Measurements from ENCODE around the gene MEGF6.

The MEGF6 gene

GRCh38 chr1:3471356-3472087 is 139.8 kb downstream of the MEGF6 start:
- FAIRE-seq, result no peak
- DNase-seq (ENCODE audit: low spot score), result peak; percentile 74

- DNase-seq (ENCODE audit: low spot score), result no peak
- no peak for FAIRE-seq
These were observed 140.5 kb downstream of the MEGF6 start for GRCh38 chr1:3470650-3471355.

- no peak for FAIRE-seq
- no peak for DNase-seq (ENCODE audit: low spot score)
These were observed 141.3 kb downstream of the MEGF6 start for GRCh38 chr1:3469849-3470649.

- FAIRE-seq (no peak), DNase-seq (ENCODE audit: low spot score) (no peak)
These were observed 142.0 kb downstream of the MEGF6 start for GRCh38 chr1:3469104-3469848.

GRCh38 chr1:3468236-3469103 is 142.8 kb downstream of the MEGF6 start:
- DNase-seq (ENCODE audit: low spot score) (no peak), FAIRE-seq (no peak)

- DNase-seq (ENCODE audit: low spot score) (no peak), FAIRE-seq (no peak)
These were observed 143.9 kb downstream of the MEGF6 start for GRCh38 chr1:3467096-3468036.

- FAIRE-seq, result no peak
- DNase-seq (ENCODE audit: low spot score), result no peak
These were observed 144.8 kb downstream of the MEGF6 start for GRCh38 chr1:3466366-3467075.

- FAIRE-seq, result no peak
- DNase-seq (ENCODE audit: low spot score), result no peak
These were observed 145.4 kb downstream of the MEGF6 start for GRCh38 chr1:3465935-3466321.

- DNase-seq (ENCODE audit: low spot score) (no peak), FAIRE-seq (no peak)
These were observed 146.0 kb downstream of the MEGF6 start for GRCh38 chr1:3465091-3465934.

- DNase-seq (ENCODE audit: low spot score), result no peak
- FAIRE-seq, result no peak
These were observed 146.7 kb downstream of the MEGF6 start for GRCh38 chr1:3464649-3465025.

- no peak for DNase-seq (ENCODE audit: low spot score)
- FAIRE-seq, result no peak
These were observed 147.2 kb downstream of the MEGF6 start for GRCh38 chr1:3463891-3464648.

GRCh38 chr1:3463408-3463863 is 147.9 kb downstream of the MEGF6 start:
- DNase-seq (ENCODE audit: low spot score) (no peak), FAIRE-seq (no peak)

- FAIRE-seq, result no peak
- DNase-seq (ENCODE audit: low spot score), result no peak
These were observed 148.3 kb downstream of the MEGF6 start for GRCh38 chr1:3463013-3463385.

- DNase-seq (ENCODE audit: low spot score), result no peak
- FAIRE-seq, result no peak
These were observed 148.8 kb downstream of the MEGF6 start for GRCh38 chr1:3462356-3463012.

- no peak for DNase-seq (ENCODE audit: low spot score)
- no peak for FAIRE-seq
These were observed 149.4 kb downstream of the MEGF6 start for GRCh38 chr1:3461934-3462275.

GRCh38 chr1:3461238-3461933 is 149.9 kb downstream of the MEGF6 start:
- DNase-seq (ENCODE audit: low spot score) (no peak), FAIRE-seq (no peak)

Measured in RCC 7860 (cell line).